HEK293 (cell line): ENCODE results near the gene S100A8.

Source experiments
- CTCF ChIP-seq: fragments of 450-650 bp; formaldehyde crosslinking; IDR thresholded peaks from 2 replicates; pipeline ENCODE4 v1.5.1; 2016; ENCODE audit warnings: missing biosample characterization, missing genetic modification characterization
- ZNF121 ChIP-seq: fragments of 450-650 bp; formaldehyde crosslinking; IDR thresholded peaks from 2 replicates; pipeline ENCODE4 v1.5.1; 2016; ENCODE audit warnings: missing biosample characterization, missing genetic modification characterization

GRCh38 chr1:153399401-153400055 lies 8.7 kb upstream of the S100A8 start:
- no peak for TF ChIP-seq CTCF (tag by site-specific recombination)
- no peak for TF ChIP-seq ZNF121 (tag by site-specific recombination)
